ENCODE data around the gene COX15.

DNA sequence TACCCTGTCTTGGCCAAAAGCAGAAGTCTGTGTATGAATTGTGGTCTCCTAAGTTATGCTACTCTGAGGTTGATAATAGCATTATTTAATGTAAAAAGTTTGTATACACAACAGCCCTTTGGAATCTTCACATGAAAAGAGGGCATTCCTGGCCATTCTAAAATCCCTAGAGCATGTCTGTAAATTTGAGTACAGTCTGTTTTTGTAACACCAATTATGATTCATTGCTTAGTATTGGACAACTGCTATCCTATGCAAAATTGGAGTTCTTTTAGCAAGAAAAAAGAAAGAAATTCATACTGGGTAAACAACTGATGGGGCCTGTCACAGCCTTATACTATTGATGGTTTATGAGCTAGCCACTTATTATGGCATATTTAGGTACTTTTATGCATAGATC, 10.3 kb upstream of the COX15 start:
- TF ChIP-seq, protein P1, sequence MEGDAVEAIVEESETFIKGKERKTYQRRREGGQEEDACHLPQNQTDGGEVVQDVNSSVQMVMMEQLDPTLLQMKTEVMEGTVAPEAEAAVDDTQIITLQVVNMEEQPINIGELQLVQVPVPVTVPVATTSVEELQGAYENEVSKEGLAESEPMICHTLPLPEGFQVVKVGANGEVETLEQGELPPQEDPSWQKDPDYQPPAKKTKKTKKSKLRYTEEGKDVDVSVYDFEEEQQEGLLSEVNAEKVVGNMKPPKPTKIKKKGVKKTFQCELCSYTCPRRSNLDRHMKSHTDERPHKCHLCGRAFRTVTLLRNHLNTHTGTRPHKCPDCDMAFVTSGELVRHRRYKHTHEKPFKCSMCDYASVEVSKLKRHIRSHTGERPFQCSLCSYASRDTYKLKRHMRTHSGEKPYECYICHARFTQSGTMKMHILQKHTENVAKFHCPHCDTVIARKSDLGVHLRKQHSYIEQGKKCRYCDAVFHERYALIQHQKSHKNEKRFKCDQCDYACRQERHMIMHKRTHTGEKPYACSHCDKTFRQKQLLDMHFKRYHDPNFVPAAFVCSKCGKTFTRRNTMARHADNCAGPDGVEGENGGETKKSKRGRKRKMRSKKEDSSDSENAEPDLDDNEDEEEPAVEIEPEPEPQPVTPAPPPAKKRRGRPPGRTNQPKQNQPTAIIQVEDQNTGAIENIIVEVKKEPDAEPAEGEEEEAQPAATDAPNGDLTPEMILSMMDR (IDR thresholded peaks at IDR 0.05), result no peak
- TF ChIP-seq POLR2AphosphoS5 (IDR thresholded peaks at IDR 0.05) (no peak), EP300 (IDR thresholded peaks at IDR 0.05) (no peak)

Data from suprapubic skin (tissue), 4 donors.